ENCODE measurements around the gene SGF29. TPM values are rescaled to one million over a fixed set of nuclear protein-coding genes. Genes with fewer than 3 reads are reported as not detected.

The SGF29 gene
- total and polyA plus RNA-seq, 9 of the 15 experiments (the other 6 are each of a cell fraction or from before 2014, with no cell fraction given): 2.6 to 36.1 (median 21.2) TPM

Other genes starting within 250 kb of the SGF29 start
Only the 7 nearest of the 12 such genes appear.
- gene NPIPB7, start 81.6 kb upstream of the SGF29 start, total RNA-seq (2014; rRNA removed): not detected in 2 replicates
- not detected in 2 replicates for gene NPIPB7, start 81.6 kb upstream of the SGF29 start, total RNA-seq (2014; rRNA removed; fragmentation: Illumina TruSeq; extraction: Trizol)
- gene NPIPB7, start 81.6 kb upstream of the SGF29 start, total RNA-seq (2015; rRNA removed; fragmentation: Illumina TruSeq; extraction: Trizol): not detected in 2 replicates
- gene NPIPB7, start 81.6 kb upstream of the SGF29 start, total RNA-seq (2021): not detected in 2 replicates
- not detected in 2 replicates for gene NPIPB7, start 81.6 kb upstream of the SGF29 start, polyA plus RNA-seq (2011; rRNA removed)
- not detected in 2 replicates for gene NPIPB7, start 81.6 kb upstream of the SGF29 start, polyA plus RNA-seq (2014; fragmentation: Illumina TruSeq; extraction: Trizol)
- gene NPIPB7, start 81.6 kb upstream of the SGF29 start, polyA plus RNA-seq (2014; fragmentation: Nextera tagmentation; extraction: Ambion mirVana): under 1 TPM in 1 of 2 experiments, not detected in 1; 0.07 TPM
- gene NPIPB7, start 81.6 kb upstream of the SGF29 start, polyA plus RNA-seq (2014; rRNA removed): not detected in 2 replicates
- 11.0 and 11.1 TPM in 2 replicates for gene CLN3, start 61.8 kb upstream of the SGF29 start, total RNA-seq (2014; rRNA removed)
- gene CLN3, start 61.8 kb upstream of the SGF29 start, total RNA-seq (2014; rRNA removed; fragmentation: Illumina TruSeq; extraction: Trizol): 4.5 and 5.6 TPM in 2 replicates
- 11.6 and 11.9 TPM in 2 replicates for gene CLN3, start 61.8 kb upstream of the SGF29 start, total RNA-seq (2015; rRNA removed; fragmentation: Illumina TruSeq; extraction: Trizol)
- 27.1 and 31.9 TPM in 2 replicates for gene CLN3, start 61.8 kb upstream of the SGF29 start, total RNA-seq (2021)
- 12.5 and 24.8 TPM in 2 replicates for gene CLN3, start 61.8 kb upstream of the SGF29 start, polyA plus RNA-seq (2011; rRNA removed)
- gene CLN3, start 61.8 kb upstream of the SGF29 start, polyA plus RNA-seq (2014; fragmentation: Illumina TruSeq; extraction: Trizol): 20.9 and 30.5 TPM in 2 replicates
- 1 to 10 TPM; 2.5 to 3.1 TPM for gene CLN3, start 61.8 kb upstream of the SGF29 start, polyA plus RNA-seq (2014; fragmentation: Nextera tagmentation; extraction: Ambion mirVana)
- 12.7 and 19.9 TPM in 2 replicates for gene CLN3, start 61.8 kb upstream of the SGF29 start, polyA plus RNA-seq (2014; rRNA removed)
- gene APOBR, start 59.3 kb upstream of the SGF29 start, total RNA-seq (2014; rRNA removed): 3.6 and 3.8 TPM in 2 replicates
- gene APOBR, start 59.3 kb upstream of the SGF29 start, total RNA-seq (2014; rRNA removed; fragmentation: Illumina TruSeq; extraction: Trizol): 0.25 and 0.32 TPM in 2 replicates
- gene APOBR, start 59.3 kb upstream of the SGF29 start, total RNA-seq (2015; rRNA removed; fragmentation: Illumina TruSeq; extraction: Trizol): 1.9 and 2.3 TPM in 2 replicates
- 3.2 and 4.3 TPM in 2 replicates for gene APOBR, start 59.3 kb upstream of the SGF29 start, total RNA-seq (2021)
- gene APOBR, start 59.3 kb upstream of the SGF29 start, polyA plus RNA-seq (2011; rRNA removed): 0.67 and 2.0 TPM in 2 replicates
- gene APOBR, start 59.3 kb upstream of the SGF29 start, polyA plus RNA-seq (2014; fragmentation: Illumina TruSeq; extraction: Trizol): 3.8 and 7.3 TPM in 2 replicates
- gene APOBR, start 59.3 kb upstream of the SGF29 start, polyA plus RNA-seq (2014; fragmentation: Nextera tagmentation; extraction: Ambion mirVana): under 1 TPM in 1 of 2 experiments, not detected in 1; 0.08 TPM
- 4.2 and 6.1 TPM in 2 replicates for gene APOBR, start 59.3 kb upstream of the SGF29 start, polyA plus RNA-seq (2014; rRNA removed)
- not detected in 2 replicates for gene IL27, start 47.1 kb upstream of the SGF29 start, total RNA-seq (2014; rRNA removed)
- not detected in 2 replicates for gene IL27, start 47.1 kb upstream of the SGF29 start, total RNA-seq (2014; rRNA removed; fragmentation: Illumina TruSeq; extraction: Trizol)
- not detected in 2 replicates for gene IL27, start 47.1 kb upstream of the SGF29 start, total RNA-seq (2015; rRNA removed; fragmentation: Illumina TruSeq; extraction: Trizol)
- not detected in 2 replicates for gene IL27, start 47.1 kb upstream of the SGF29 start, total RNA-seq (2021)
- gene IL27, start 47.1 kb upstream of the SGF29 start, polyA plus RNA-seq (2011; rRNA removed): not detected in 2 replicates
- gene IL27, start 47.1 kb upstream of the SGF29 start, polyA plus RNA-seq (2014; fragmentation: Illumina TruSeq; extraction: Trizol): not detected in 2 replicates
- not detected for gene IL27, start 47.1 kb upstream of the SGF29 start, polyA plus RNA-seq (2014; fragmentation: Nextera tagmentation; extraction: Ambion mirVana)
- not detected in 2 replicates for gene IL27, start 47.1 kb upstream of the SGF29 start, polyA plus RNA-seq (2014; rRNA removed)
- gene NUPR1, start 14.9 kb upstream of the SGF29 start, total RNA-seq (2014; rRNA removed): 0.27 and 0.86 TPM in 2 replicates
- gene NUPR1, start 14.9 kb upstream of the SGF29 start, total RNA-seq (2014; rRNA removed; fragmentation: Illumina TruSeq; extraction: Trizol): 0.07 TPM in 1 of 2 replicates, not detected in the other
- gene NUPR1, start 14.9 kb upstream of the SGF29 start, total RNA-seq (2015; rRNA removed; fragmentation: Illumina TruSeq; extraction: Trizol): 0.40 and 0.64 TPM in 2 replicates
- gene NUPR1, start 14.9 kb upstream of the SGF29 start, total RNA-seq (2021): 0.56 and 1.5 TPM in 2 replicates
- 0.11 and 0.34 TPM in 2 replicates for gene NUPR1, start 14.9 kb upstream of the SGF29 start, polyA plus RNA-seq (2011; rRNA removed)
- 0.08 and 1.00 TPM in 2 replicates for gene NUPR1, start 14.9 kb upstream of the SGF29 start, polyA plus RNA-seq (2014; fragmentation: Illumina TruSeq; extraction: Trizol)
- under 1 TPM; 0.08 to 0.21 TPM for gene NUPR1, start 14.9 kb upstream of the SGF29 start, polyA plus RNA-seq (2014; fragmentation: Nextera tagmentation; extraction: Ambion mirVana)
- 0.09 and 0.34 TPM in 2 replicates for gene NUPR1, start 14.9 kb upstream of the SGF29 start, polyA plus RNA-seq (2014; rRNA removed)
- gene SULT1A2, start 43.1 kb downstream of the SGF29 start, total RNA-seq (2014; rRNA removed): 1.8 and 3.2 TPM in 2 replicates
- gene SULT1A2, start 43.1 kb downstream of the SGF29 start, total RNA-seq (2014; rRNA removed; fragmentation: Illumina TruSeq; extraction: Trizol): 0.64 and 0.73 TPM in 2 replicates
- 1.6 and 1.9 TPM in 2 replicates for gene SULT1A2, start 43.1 kb downstream of the SGF29 start, total RNA-seq (2015; rRNA removed; fragmentation: Illumina TruSeq; extraction: Trizol)
- 1.1 and 1.2 TPM in 2 replicates for gene SULT1A2, start 43.1 kb downstream of the SGF29 start, total RNA-seq (2021)
- gene SULT1A2, start 43.1 kb downstream of the SGF29 start, polyA plus RNA-seq (2011; rRNA removed): 0.39 and 0.92 TPM in 2 replicates
- gene SULT1A2, start 43.1 kb downstream of the SGF29 start, polyA plus RNA-seq (2014; fragmentation: Illumina TruSeq; extraction: Trizol): 1.3 and 2.1 TPM in 2 replicates
- gene SULT1A2, start 43.1 kb downstream of the SGF29 start, polyA plus RNA-seq (2014; fragmentation: Nextera tagmentation; extraction: Ambion mirVana): 1 to 10 TPM; 2.4 to 2.9 TPM
- gene SULT1A2, start 43.1 kb downstream of the SGF29 start, polyA plus RNA-seq (2014; rRNA removed): 1.5 and 1.7 TPM in 2 replicates
- 21.2 and 30.2 TPM in 2 replicates for gene SULT1A1, start 56.1 kb downstream of the SGF29 start, total RNA-seq (2014; rRNA removed)
- 9.6 and 11.6 TPM in 2 replicates for gene SULT1A1, start 56.1 kb downstream of the SGF29 start, total RNA-seq (2014; rRNA removed; fragmentation: Illumina TruSeq; extraction: Trizol)
- 21.3 and 22.4 TPM in 2 replicates for gene SULT1A1, start 56.1 kb downstream of the SGF29 start, total RNA-seq (2015; rRNA removed; fragmentation: Illumina TruSeq; extraction: Trizol)
- gene SULT1A1, start 56.1 kb downstream of the SGF29 start, total RNA-seq (2021): 15.3 and 15.6 TPM in 2 replicates
- 2.9 and 3.4 TPM in 2 replicates for gene SULT1A1, start 56.1 kb downstream of the SGF29 start, polyA plus RNA-seq (2011; rRNA removed)
- gene SULT1A1, start 56.1 kb downstream of the SGF29 start, polyA plus RNA-seq (2014; fragmentation: Illumina TruSeq; extraction: Trizol): 30.1 and 33.7 TPM in 2 replicates
- 10 to 100 TPM; 16.6 to 22.9 TPM for gene SULT1A1, start 56.1 kb downstream of the SGF29 start, polyA plus RNA-seq (2014; fragmentation: Nextera tagmentation; extraction: Ambion mirVana)
- gene SULT1A1, start 56.1 kb downstream of the SGF29 start, polyA plus RNA-seq (2014; rRNA removed): 15.6 and 15.8 TPM in 2 replicates